HG02642 (cell line): ENCODE data around the gene FRAS1.

Source experiments
- ATAC-seq: cut with Tn5 transposase; IDR thresholded peaks from one replicate; pipeline ENCODE4 v1.9.1; 2021; ENCODE audit warnings: mild to moderate bottlenecking; ENCODE audit not compliant: unreplicated experiment, poor library complexity

Gene FRAS1

GRCh38 chr4:78056265-78057129 lies 626 bp upstream of the FRAS1 start:
- ATAC-seq = peak; percentile 60

GRCh38 chr4:78057600-78058550 lies 752 bp downstream of the FRAS1 start:
- peak; percentile 33 for ATAC-seq

DNA sequence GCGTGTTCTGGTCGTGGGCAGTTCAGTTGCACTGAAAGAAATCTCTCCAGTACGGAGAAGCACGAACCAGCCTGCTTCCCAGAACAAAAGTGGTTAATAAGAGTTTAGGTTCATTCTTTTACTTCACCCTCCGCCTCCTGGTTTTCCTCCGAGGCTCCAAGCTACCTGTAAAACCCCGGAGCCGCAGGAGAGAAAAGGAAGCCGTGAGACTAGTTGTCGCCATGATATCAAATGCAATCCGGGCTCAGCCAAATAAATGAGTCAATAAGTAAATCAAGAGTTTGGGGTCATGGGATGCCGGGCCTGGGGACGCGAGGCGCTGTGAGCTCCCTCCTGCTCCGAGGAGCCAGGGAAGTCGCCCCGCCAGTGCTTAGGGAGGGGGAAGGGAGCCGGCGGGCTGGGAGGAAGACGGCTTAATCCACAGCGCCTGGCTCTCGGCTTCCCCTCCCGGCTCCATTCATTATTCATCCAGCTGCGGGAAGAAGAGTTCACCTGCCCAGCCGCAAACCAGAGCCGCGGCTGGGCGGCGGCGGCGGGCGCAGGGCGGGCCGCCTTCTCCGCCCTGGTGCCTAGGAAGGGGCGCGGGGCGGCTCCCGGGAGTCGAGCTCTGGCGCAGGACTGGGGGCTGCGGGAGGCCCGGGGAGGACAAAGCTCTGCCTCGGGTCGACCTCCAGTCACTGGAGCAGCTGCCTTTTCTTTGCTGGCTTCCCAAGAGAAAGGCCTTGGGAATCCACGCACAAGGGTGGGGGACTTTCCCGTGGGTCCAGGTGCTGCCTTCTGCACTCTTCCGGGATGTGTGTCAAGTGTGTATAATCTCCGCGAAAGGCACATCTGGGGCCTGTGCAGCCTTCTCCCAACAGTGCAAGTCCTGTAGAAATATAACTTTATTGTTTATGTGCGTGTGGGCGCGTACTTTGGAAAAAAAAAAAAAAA lies 1.7 kb downstream of the FRAS1 start:
- ATAC-seq = no peak

DNA sequence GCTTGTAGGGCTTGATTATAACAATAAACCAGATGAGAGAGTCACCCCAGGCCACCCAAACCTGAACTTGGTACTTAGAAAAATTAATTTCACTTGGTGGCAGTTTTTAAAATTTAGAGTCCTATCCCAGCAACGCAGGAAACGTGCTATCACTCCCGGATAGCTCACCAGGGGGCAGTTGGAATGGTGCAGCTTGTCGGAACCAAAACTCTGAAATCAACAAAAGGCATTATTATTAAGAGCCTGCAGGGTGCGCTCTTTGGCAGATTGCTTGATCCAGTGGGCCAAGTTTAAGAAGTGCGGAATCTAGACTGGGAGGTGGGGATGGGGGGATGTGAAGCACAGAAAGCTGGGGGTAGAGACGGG lies 2.4 kb downstream of the FRAS1 start:
- no peak for ATAC-seq

DNA sequence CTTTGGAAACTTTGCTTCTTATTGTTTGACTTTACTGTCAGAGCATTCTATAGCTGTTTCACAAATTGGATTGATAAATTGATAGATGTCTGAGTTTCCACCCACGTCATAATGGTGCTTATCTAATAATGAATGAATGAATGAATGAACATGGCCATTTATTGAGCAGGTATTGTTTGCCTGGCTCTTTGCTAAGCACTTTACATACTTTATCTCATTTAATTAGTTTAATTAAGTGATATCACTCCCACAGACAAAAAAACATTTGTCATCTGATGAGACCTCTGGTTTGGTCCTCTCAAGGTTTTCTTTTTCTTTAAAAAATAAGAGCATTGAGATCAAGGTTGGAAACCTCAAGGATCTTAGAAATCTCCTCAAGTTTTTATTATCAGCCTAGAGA lies 2.8 kb downstream of the FRAS1 start:
- ATAC-seq = no peak

DNA sequence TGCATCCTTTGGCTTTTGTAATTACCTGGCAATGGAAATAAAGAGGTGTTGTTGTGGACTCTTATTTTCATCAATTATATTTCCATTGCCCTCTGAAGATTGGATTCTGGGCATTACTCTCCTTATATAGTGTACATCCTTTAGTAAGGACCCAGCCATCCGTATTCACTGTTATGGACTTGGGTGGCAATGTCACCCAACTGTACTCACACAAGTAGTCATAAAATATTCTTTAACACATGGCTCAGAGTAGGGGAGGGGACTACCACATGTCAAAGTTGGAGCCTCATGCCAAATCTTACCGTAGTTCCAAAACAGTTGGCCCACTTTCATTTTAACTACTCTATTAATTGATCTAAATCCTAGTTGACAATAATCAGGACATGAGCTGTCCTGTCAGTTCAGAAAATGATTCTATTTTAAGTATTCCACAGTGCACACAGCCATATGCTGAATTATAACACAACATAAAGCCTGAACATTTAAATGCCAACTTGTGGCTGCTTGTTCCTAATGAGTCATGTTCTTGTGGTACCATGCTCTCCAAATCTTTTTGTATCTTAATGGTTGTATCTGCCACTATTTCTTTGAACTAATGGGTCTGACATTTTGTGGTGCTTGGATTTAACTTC lies 4.9 kb downstream of the FRAS1 start:
- no peak for ATAC-seq

DNA sequence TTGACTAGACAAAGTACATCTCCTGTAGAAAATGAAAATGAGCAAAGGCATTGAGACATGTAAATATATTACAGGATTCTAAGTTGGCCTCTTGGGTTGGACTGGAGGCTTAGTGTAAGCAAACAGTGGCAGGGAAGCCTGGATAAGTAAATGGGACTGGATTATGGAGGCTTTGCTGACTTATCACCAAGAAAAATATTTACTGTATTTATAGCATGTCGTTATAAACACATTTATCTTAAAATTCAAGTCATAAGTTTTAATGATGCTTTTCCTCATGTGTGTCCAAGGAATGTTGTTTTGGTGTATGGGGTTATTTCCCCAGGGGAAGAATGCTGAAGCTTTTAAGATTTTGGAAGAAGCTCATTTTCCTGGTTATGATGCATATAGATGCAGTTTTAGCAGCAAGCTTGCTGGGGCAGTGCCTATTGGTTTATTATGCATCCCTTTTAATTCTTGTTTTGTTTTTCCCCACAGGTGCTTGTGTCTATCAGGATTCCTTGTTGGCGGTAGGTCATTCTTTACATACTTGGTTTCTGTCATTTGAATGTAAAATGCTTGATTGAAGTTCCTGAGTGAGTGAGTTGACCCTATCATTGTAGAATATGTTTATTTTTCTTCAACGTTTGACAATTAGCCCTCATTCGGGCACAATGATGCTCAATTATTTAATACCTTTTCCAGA lies 8.5 kb downstream of the FRAS1 start:
- ATAC-seq = no peak

DNA sequence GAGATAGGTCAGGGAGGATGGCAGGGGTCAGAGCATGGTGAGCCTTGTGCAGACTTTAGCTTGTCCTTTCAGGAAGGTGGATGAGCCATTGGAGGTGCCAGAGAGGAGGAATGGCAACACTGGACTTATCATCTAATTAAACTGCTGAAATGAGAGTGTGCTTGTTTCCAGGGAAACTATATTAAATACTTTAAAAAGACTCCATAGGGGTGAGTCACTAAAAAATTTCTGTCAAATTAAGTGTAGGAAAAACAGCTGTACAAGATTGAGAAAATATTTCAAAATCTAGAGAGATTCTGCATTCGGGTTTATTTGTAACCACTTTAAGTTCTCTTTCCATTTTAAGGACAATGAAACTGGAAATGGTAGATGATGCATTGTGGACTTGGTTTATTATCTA lies 11.4 kb downstream of the FRAS1 start:
- no peak for ATAC-seq

DNA sequence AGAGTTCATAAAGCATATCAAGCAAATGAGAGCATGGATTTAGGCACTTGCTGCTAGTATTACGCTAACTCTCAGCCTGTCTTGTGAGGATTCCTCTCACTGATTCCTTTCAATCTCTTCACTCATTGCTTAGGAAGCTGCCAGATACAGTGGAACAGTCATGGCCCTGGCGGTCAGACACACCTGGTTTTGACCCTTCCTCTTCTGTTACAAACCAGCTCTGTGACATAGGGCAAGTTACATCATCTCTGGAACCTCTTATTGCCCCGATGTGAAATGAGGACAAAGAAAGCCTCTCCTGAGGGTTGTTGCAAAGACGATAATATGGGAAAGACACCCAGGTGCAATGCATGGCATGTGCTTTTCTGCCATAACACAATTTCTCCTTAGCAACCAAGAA lies 12.2 kb downstream of the FRAS1 start:
- ATAC-seq = no peak

DNA sequence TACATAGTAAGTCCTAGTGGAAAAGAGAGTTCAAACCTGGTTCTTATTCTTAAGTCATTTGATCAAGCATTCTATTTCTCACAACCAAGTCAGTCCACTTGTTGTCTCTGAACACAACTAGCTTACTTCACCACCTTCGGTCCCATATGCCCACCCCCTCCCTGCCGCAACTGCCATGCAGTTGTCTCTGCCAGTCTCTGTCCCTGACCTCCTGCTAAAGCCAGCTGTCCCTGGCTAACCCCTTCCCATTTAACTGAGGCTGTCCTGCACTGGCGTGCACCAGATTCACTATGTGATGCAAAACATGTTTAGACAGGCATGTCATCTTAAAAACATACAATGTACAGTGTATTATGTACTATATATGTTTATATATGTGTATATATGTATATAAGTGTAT lies 12.7 kb downstream of the FRAS1 start:
- no peak for ATAC-seq

DNA sequence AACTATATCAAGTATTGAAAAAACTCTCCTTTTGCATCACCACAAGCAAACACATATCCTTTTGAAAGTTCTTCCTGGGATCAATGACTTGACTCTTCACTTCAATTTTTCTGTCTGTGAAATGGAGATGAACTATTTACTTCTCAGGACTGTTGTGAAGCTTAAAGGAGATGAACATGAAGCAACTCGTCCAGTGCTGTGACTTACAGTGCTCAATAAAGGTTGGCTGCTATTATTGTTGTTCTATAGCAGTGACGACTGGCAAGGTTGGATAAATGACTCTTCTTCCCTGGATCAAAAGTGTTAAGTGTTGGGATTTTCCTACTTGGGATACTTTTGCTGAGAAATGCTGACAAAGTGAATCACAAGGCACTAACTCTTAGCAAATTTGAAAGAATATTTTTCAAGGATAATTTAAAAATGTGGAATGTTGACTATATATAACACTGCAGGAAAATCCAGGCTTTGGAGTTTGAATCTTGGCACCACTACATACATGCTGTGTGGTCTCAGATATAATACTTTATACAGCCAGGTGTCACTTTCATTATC lies 13.7 kb downstream of the FRAS1 start:
- ATAC-seq = no peak

DNA sequence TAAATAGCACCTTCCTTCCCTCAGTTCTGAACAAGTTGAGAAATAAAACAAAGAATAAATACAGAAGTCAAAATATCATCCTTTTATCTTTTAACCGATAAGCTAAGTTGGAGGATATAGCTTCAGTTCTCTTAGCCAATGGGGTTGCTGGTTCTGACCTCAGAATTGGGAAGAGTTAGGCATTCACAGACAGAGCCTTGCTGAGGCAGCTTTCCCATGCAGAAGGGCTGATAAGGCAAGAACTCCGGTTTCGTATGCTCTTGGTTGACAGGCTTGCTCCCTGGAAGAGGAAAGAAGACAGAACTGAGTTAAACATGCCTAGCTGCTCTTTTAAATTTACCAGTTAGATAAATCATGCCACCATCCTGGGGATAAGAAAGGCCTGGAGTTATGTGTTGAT lies 17.6 kb downstream of the FRAS1 start:
- ATAC-seq = no peak

GRCh38 chr4:78075986-78076385 lies 18.9 kb downstream of the FRAS1 start:
- ATAC-seq = no peak

DNA sequence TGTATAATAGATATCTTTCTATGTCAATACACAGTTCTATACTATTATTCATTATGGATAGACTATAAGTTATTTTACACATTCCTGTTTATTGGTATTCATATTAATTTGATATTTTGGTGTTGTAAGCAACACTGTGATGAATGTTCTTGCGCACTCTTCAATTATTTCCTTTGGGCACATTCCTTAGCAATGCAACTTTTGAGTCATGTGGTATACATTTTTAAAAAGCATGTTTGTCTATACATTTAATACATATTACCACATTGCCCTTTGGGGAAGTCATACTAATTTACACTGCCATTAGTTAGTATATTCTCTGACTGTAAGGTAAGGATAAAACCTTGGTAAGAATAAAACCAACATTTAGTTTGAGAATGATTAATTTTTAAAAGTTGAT lies 21.0 kb downstream of the FRAS1 start:
- ATAC-seq = no peak

- ATAC-seq = no peak
Measured at GRCh38 chr4:78079726-78080430, 22.8 kb downstream of the FRAS1 start.

DNA sequence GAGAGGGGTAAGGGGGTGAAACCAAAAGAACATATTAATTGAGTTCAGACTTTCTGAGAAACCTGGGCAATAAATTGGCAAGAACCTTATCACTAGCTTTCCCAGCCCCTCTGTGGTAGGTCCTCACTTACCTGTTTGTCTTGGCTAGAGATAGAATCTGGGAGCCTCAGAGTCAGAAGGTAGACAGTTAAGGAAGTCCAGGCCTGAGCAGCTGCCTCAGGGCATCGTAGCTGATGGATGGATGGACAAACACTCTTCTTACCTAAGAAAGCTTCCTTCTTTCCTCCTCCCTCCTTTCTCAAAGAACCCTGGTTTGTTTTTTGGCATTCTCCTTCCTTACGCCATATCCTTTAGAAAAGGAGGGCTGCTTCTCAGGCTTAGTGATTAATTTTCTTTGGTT lies 24.4 kb downstream of the FRAS1 start:
- ATAC-seq = no peak

DNA sequence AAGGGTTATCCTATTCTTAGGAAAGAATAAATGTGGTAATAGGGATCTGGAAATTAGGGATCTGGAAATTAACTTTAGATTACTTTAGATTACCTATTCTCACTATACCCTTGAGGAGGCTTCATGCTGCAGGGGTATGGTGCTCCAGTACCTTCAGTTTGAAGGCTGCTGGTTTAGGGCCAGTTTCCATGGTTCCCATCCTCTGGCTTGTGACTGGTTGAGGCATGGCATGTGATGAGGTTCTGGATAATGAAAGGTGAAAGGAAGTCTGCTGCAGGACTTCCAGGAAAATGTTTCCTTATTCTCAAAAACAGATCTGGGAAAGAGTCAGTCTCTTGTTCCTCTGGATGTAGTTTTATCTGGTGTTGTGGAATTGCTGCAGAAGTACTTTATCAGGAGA lies 25.9 kb downstream of the FRAS1 start:
- no peak for ATAC-seq

DNA sequence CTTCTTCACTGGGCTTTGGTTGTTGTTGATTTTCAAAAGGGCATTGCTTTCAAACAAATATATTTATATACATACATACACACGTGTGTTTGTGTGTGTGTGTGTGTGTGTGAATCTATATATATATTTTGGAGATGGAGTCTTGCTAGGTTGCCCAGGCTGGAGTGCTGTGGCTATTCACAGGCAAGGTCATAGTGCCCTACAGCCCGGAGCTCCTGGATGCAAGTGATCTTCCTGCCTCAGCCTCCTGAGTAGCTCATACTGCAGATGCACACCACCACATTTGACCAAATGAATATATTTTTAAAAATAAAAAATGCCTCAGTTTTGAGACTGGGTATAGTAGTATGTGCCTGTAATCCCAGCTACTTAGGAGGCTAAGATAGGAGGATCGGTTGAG lies 34.4 kb downstream of the FRAS1 start:
- ATAC-seq = no peak
